GM18498 (cell line): Measurements from ENCODE around the gene PDE6D.

Experiments used
- ATAC-seq: cut with Tn5 transposase; IDR thresholded peaks from one replicate; pipeline ENCODE4 v1.9.1; 2021; ENCODE audit warnings: mild to moderate bottlenecking, moderate library complexity; ENCODE audit not compliant: unreplicated experiment

Gene PDE6D

DNA sequence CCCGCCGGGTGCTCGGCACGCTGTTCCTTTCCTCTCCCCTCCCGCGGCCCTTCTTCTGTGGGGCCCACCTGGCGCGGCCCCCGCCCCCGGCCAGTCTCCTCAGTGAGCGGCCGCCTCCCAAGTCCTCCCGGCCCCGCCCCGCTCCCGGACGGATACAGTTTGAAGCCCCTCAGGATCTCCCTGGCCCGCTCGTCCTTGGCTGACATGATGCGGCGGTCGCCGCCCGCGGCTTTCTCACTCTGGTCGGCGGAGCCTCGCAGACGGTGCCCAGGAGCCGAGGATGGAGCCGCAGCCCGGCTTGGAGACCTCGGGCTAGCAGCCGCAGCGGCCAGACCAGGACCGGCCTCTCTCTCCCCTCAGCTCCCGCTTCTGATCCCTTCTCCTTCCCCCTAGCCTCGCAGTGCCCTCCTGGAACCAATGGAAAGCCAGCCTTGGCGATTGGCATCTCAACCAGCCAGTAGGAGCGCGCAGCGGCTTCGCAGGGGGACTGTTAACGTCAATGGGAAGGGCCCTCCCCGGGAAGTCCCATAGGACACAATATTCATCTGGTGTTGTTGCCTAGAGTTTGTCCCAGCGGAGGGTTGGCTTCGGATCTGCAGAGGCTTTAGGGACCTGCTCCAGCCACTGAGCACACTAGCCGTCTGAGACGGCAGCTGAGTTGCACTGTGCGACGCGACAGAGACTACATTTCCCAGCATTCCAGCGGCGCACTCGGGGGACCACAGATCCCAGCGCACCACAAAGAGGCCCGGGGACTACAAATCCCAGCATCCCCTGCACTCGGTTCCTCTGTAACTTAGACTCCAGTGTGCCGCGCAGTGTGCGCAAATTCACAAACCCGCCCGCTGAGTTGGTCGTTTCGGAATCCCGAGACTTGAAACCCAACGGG lies at the start of gene PDE6D:
Gene PDE6D (minus strand): TSS at position 374 of the 889 bp plus-strand sequence. CDS start 168 bp downstream, at position 206.
- peak; percentile 92 for ATAC-seq

DNA sequence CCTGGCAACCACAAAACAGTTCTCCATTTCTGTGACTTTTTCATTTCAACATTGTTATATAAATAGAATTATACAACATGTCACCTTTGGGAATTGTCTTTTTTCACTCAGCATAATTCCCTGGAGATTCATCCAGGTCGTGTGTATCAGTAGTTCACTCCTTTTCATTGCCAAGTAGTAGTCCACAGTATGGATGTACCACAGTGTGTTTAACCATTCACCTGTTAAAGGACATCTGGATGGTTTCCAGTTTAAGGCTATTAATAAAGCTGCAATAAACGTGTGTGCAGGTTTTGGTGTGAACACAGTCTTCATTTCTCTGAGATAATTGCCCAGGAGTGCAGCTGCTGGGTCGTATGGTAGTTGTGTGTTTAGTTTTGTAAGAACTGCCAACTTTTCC lies 40.8 kb upstream of the PDE6D start:
- no peak for ATAC-seq

DNA sequence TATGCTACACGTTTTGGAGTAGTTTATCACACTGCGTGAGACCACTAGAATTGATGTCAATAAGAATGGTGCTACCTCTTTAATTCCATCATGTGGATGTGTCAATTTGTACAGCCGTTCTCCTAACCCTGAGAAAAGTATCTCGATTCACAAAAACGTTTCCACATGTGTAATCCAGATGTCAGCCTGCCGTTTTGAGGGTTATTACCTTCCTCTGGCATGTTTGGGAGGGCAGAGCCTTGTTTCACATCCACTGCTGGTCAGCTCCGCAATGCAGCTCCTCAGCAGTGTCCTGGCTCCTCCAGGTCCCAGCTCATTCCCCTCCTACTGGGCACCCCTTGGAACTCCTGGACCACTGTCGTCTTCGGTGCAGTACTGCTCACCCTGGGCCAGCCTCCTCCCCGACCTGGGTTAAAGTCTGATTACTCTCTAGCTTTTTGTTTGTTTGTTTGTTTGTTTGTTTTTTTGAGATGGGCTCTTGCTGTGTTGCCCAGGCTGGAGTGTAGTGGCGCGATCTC lies 39.8 kb upstream of the PDE6D start:
- ATAC-seq: no peak

DNA sequence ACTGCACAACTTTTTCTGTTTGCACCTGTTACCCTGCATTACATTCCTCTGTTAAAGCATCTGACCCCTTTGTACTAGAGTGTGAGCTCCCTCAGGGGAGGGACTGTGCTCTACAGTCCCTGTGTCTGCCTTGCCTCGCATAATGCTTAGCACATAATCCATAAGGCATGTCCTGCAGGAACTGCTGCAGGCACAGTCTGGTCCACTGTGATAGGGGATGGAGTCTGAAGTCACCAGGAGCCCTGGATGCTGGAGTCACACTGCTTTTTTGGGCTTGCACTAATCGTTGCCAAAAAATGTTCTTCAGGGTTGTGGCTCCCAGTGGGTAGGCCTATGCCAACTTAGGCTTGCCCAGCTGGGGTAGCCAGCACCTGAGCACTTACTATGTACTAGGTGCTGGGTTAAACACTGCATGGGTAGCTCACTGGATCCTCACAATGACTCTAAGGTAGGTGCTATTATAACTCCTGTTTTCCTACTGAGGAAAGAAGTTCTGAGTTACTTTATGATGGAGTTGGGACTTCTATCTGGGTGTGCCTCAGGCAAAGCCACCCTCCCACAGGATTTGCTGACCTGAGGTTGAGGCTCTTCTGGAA lies 38.5 kb upstream of the PDE6D start:
- ATAC-seq: no peak

GRCh38 chr2:231816327-231817026 lies 35.4 kb upstream of the PDE6D start:
- no peak for ATAC-seq

DNA sequence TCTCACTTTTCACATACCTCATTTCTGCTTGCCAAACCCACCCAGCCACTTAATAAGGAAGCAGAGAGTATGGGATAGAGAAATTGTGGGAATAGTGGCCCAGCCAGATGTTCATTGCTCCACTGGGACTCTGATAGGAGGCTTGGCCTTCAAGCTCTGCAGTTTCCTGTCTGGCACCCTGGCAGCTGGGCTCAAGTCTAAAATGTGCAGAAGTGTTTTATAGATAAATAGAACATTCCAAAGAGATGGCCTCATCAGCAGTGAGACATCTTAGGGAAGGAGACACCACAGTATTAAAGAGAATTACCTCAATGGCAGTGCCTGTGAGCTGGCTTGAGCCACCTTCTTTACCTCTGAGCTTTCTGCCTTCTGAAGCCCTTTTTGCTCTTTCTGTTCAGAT lies 29.8 kb upstream of the PDE6D start:
- no peak for ATAC-seq

GRCh38 chr2:231807020-231807419 lies 25.9 kb upstream of the PDE6D start:
- no peak for ATAC-seq

DNA sequence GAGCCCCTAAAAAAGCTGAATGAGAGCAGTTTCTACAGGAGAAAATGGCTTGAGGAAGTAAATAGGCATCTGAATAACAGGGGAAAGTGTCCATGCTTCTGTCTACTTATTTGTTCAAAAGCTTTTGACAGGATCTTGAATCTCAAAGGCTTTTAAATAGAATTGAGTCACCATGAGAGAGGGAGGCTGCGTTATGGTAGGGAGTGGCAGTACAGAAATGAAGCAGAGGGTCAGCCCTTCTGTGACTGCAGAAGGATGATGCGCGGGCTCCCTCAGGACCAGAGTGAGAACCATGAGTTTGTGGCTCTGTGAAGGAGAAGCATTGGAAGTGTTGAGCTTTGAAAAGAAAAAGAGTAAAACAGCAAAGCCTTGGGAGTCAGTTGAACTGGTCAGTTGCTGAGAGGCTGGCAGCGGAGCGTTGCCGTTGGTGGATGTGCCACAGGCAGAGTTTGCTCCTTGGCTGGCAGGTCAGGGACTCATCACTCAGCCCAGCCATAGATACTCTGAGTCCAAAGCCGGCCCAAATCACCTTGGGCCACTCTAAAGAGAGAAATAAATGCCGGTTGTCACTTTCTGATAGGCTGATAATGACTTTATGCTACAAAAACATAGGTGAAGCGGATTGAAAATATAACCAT lies 22.5 kb upstream of the PDE6D start:
- no peak for ATAC-seq

GRCh38 chr2:231800493-231801091 lies 19.5 kb upstream of the PDE6D start:
- no peak for ATAC-seq

DNA sequence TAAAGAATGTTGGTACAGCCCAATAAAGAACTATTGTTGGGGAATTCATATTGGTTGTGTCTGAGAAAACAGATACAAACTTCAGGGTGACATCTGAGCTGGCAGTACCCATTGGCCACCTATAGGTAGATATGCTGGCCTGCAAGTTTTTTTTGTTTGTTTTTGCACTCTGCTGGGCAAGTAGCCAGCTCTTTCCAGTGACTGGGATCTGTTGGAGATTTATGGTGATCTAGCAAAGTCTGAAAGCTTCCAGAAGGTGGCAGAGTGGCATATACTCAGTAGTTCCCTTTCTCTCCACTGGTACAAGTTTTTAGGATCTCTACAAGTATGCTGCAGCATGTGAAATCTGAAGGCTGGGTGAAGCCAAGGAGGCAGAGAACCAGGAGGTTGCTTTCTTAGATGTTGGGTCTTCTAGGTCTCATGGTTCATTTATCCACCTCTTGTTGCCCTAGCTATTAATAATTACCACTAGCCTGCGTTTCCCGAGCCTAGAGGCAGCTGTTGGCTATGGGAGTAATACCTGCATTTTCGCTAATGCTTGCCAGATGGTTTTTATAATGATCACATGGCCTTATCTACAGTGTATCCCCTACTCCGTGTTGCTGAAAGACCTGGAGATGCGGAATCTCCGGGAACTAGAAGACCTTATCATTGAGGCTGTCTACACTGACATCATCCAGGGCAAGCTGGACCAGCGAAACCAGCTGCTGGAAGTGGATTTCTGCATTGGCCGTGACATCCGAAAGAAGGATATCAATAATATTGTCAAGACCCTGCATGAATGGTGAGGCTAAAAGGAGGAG lies 14.6 kb upstream of the PDE6D start:
- ATAC-seq: no peak

DNA sequence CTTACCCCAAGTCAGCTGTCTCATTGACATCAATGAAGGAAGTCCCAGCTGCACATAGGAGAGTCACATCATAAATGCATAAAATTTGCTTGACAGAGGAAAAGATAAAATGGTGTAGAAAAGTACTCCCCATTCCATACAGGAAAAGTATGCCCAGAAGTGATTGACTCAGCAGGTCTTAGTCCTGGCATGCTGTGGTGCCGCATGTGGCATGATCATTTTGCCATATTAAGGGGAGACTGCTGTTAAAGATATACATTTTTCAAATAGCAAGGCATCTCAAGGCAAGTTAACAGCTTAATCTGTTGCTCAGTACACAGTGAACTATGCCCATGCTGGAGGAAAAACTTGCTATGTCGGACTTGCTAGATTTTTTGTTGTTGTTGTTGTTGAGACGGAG lies 13.3 kb upstream of the PDE6D start:
- no peak for ATAC-seq

GRCh38 chr2:231791107-231791506 lies 10.0 kb upstream of the PDE6D start:
- ATAC-seq: no peak

GRCh38 chr2:231786917-231787292 lies 5.8 kb upstream of the PDE6D start:
- ATAC-seq: no peak

DNA sequence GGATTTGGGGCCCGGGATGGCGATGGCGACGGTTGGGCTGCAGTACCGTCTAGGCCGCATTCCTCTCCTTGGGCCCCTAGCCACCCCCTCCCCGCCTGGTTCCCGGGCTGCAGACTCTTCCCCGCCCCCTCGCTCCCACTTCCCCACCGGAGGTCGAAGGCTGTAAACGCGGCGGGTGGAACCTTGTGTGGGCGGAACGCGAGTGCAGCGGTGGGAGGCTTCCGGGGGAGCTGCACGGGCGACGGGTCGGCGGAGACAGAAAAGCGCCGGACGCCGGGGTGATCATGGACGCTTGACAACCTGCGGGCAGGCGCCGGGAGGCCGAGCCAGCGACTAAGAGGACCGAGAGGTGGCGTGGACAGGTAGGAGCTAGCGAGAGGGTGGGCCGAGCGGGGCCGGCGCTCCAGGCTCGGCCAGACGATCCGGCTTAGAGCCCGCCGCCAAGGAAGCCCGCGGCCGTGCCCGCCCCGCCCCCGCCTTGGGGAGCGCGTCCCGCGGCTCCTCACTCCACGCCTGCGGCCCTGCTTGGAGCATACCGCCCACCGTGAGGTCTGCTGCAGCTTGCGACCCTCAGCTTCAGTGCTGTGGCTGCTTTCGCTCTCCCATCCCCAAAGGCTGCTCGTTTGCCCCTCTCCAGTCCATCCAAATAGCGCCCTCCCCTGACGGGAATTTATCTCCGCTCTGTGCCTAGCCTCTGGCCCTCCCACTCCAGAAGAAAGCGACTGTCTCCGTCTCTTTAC lies 5.3 kb upstream of the PDE6D start, which contains the start of gene COPS7B:
Gene COPS7B (plus strand): TSS at position 269 of the 740 bp plus-strand sequence. CDS start 2,126 bp downstream, outside the sequence.
- peak; percentile 71 for ATAC-seq

DNA sequence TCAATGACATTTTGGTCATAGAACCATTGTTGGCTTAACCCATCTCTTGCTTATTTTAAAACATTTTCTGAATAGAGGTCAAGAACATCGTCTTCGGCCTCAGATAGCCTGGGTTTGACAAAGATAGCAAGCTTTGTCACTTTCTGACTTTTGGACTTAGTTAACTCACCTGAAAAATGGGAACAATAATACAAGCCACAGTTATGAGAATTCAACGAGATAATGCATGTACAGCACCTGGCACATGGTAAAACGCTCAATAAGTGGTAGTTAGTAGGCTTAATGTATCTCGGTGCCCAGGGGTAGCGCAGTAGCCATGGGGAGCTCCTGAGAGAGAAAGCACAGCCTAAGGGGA lies 4.7 kb upstream of the PDE6D start:
- ATAC-seq: peak; percentile 2

GRCh38 chr2:231785413-231785812 lies 4.3 kb upstream of the PDE6D start:
- no peak for ATAC-seq

DNA sequence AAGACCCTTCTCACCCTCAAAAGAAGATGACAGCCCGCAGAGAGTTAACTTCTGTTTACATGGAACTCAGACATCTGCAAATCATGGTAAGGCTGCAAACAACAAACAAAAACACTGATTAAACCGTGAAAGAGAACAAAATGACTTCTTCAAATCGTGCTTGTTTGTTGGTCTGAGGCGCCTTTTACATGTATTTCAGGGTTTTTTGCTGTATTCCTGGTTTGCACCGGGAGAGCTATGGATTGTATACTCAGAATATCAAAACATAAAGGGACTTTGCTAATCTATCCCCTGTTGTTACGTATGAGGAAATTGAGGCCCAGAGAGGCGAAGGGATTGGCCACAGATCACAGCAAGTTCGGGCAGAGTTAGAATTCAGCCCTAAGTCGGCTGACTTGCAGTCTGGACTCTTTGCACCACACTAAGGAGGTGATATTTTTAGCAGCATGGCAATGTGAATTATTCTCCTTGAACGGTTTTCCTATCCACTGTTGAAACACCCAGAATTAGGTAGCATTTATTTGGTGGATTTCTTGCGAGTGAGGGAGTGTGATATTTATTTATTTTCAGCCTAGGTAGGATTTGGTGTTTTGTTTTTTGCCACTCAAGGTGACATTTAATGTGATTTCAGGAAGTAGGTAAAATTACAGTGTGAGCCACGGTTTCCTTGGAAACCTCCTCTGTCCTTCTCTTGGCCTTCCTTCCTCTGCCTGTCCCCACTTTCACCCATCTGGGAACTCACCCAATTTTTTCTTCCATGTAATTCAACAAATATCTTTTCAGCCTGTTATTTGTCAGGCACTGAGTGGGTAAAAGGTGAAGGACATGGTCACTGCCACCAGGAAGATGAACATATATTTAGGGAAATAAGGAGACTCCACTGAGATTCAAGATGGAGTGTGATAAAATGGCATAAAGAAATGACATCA lies 980 bp upstream of the PDE6D start:
- no peak for ATAC-seq
